Measurements from ENCODE around the gene KCNB1.

The KCNB1 gene

DNA sequence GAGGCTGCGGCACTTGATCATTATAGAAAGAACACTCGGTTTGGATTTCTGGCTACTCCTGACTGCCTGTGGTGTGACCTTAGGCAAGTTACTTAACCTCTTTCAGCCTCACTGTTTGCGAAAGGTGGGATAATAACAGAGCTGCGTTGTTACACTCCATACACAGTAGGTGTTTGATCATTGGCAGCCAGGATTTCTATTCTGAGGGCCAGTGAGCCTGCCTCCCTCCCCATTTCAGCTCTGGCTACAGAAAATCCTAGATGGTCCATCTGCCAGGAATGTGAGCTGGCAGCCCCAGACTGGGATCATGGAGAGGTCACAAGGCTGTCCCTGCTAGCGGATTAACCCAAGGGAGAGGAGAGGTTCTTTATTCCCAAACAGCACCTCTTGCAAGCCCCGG is 2.7 kb downstream of the KCNB1 start:
- no peak for TF ChIP-seq EZH2phosphoT487 (IDR thresholded peaks at IDR 0.05; ENCODE audit: borderline replicate concordance)
- TF ChIP-seq, protein P1, sequence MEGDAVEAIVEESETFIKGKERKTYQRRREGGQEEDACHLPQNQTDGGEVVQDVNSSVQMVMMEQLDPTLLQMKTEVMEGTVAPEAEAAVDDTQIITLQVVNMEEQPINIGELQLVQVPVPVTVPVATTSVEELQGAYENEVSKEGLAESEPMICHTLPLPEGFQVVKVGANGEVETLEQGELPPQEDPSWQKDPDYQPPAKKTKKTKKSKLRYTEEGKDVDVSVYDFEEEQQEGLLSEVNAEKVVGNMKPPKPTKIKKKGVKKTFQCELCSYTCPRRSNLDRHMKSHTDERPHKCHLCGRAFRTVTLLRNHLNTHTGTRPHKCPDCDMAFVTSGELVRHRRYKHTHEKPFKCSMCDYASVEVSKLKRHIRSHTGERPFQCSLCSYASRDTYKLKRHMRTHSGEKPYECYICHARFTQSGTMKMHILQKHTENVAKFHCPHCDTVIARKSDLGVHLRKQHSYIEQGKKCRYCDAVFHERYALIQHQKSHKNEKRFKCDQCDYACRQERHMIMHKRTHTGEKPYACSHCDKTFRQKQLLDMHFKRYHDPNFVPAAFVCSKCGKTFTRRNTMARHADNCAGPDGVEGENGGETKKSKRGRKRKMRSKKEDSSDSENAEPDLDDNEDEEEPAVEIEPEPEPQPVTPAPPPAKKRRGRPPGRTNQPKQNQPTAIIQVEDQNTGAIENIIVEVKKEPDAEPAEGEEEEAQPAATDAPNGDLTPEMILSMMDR (conservative IDR thresholded peaks at IDR 0.05; ENCODE audit: low read length), result no peak
- Histone ChIP-seq H3K4me3 (ENCODE audit: low read length, poor library complexity, severe bottlenecking) (no peak overlapping the region), H3K4me2 (ENCODE audit: low read depth, low read length, poor library complexity, severe bottlenecking) (no peak overlapping the region), H3F3A (ENCODE audit: low read depth) (no peaks in the 10 kb centered on the region), H4K20me1 (ENCODE audit: insufficient read depth, low read length, poor library complexity, severe bottlenecking) (no peaks in the 10 kb centered on the region), H3K79me2 (ENCODE audit: insufficient read depth, low read length) (no peaks in the 10 kb centered on the region), H2AFZ (ENCODE audit: low read length) (no peak overlapping the region), H3K36me3 (ENCODE audit: insufficient read depth, low read length) (no peaks in the 10 kb centered on the region), H3K9me2 (replicated peaks; ENCODE audit: low read depth, low read length) (no peaks in the 10 kb centered on the region), H3K9ac (ENCODE audit: low read depth, low read length, poor library complexity, severe bottlenecking) (no peak overlapping the region), H3K9me3 (ENCODE audit: insufficient read depth, low read depth, low read length) (no peaks in the 10 kb centered on the region), H3K27me3 (ENCODE audit: insufficient read depth, low read length, poor library complexity, severe bottlenecking) (no peaks in the 10 kb centered on the region), H3K4me1 (ENCODE audit: insufficient read depth, low read length, poor library complexity, severe bottlenecking) (no peaks in the 10 kb centered on the region)

DNA sequence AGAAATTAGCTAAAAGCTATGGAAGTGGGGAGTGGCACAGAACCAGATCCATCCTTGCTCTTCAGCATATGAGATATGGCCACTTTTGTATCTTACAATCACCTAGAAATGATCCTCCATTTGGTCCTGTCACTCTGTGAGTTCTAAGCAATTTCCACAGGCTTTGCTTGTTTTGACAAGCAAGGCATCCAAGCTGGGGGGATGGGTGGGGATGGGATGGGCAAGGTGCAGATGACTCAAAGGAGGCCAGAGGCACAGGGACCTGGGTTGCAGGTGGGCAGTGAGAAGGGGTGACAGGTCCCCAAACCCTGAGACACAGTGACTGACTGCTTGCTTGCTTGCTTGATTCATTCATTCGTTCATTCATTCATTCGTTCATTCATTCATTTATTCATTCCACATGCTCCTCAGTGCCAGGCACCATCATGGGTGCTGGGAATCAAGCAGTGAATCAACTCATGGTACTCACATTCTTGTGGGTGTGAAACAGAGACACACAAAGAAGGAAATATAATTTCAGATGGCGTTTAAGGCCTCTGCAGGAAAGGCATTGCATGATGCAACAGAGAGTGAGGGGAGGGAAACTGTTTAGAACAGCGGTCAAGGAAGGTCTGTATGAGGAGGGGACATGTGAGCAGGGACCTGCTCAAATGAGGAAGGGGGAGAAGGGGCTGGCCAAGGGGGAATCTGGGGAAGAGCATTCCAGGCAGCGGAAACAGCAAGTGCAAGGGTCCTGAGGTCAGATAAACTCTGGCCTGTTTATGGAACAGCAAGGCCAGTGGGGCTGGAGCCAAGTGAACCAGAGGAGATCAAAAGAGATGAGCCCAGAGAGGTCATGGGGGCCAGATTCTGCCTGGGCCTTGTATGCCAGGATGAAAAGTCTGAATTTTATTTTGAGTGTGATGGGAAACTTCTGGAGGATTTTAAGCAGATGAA is 3.4 kb downstream of the KCNB1 start:
- TF ChIP-seq, protein P1 (conservative IDR thresholded peaks at IDR 0.05; ENCODE audit: low read length), result no peak
- TF ChIP-seq EZH2phosphoT487 (IDR thresholded peaks at IDR 0.05; ENCODE audit: borderline replicate concordance), result no peak
- H3K9ac ChIP-seq (ENCODE audit: low read depth, low read length, poor library complexity, severe bottlenecking), result no peak overlapping the region

DNA sequence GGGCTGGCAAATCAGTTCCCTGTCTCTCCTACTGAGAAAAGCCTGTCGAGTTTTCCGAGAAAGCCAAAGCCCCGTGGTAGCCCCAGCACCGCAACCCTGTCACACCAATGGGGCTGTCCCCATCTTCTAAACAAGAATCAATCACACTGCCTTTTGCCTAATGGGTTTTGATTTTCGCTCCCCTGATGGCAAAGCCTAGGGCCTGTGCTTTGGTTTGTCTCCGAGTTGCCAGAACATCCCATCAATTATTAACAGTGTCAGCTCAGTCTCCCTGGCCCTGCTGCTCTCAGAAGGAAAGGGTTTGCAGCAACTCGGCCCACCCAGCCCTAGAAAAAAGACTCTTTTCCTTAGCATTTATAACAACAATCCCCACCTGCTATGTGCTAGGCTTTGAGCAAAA is 4.2 kb downstream of the KCNB1 start:
- Histone ChIP-seq H3F3A (ENCODE audit: low read depth) (no peaks in the 10 kb centered on the region), H3K9ac (ENCODE audit: low read depth, low read length, poor library complexity, severe bottlenecking) (no peak overlapping the region), H3K36me3 (ENCODE audit: insufficient read depth, low read length) (no peaks in the 10 kb centered on the region), H3K4me2 (ENCODE audit: low read depth, low read length, poor library complexity, severe bottlenecking) (no peak overlapping the region), H3K79me2 (ENCODE audit: insufficient read depth, low read length) (no peaks in the 10 kb centered on the region), H3K9me2 (replicated peaks; ENCODE audit: low read depth, low read length) (no peaks in the 10 kb centered on the region), H3K4me1 (ENCODE audit: insufficient read depth, low read length, poor library complexity, severe bottlenecking) (no peaks in the 10 kb centered on the region), H2AFZ (ENCODE audit: low read length) (no peak overlapping the region), H4K20me1 (ENCODE audit: insufficient read depth, low read length, poor library complexity, severe bottlenecking) (no peaks in the 10 kb centered on the region), H3K27me3 (ENCODE audit: insufficient read depth, low read length, poor library complexity, severe bottlenecking) (no peaks in the 10 kb centered on the region), H3K9me3 (ENCODE audit: insufficient read depth, low read depth, low read length) (no peaks in the 10 kb centered on the region), H3K4me3 (ENCODE audit: low read length, poor library complexity, severe bottlenecking) (no peak overlapping the region)
- no peak for TF ChIP-seq EZH2phosphoT487 (IDR thresholded peaks at IDR 0.05; ENCODE audit: borderline replicate concordance)
- TF ChIP-seq, protein P1 (conservative IDR thresholded peaks at IDR 0.05; ENCODE audit: low read length), result no peak

More for the DNA sequence above, 3.4 kb downstream of the KCNB1 start:
- Histone ChIP-seq H3K9me2 (replicated peaks; ENCODE audit: low read depth, low read length) (no peaks in the 10 kb centered on the region), H3K4me1 (ENCODE audit: insufficient read depth, low read length, poor library complexity, severe bottlenecking) (no peaks in the 10 kb centered on the region), H3K4me2 (ENCODE audit: low read depth, low read length, poor library complexity, severe bottlenecking) (no peak overlapping the region), H3K36me3 (ENCODE audit: insufficient read depth, low read length) (no peaks in the 10 kb centered on the region), H3K4me3 (ENCODE audit: low read length, poor library complexity, severe bottlenecking) (no peak overlapping the region), H3K79me2 (ENCODE audit: insufficient read depth, low read length) (no peaks in the 10 kb centered on the region), H3K27me3 (ENCODE audit: insufficient read depth, low read length, poor library complexity, severe bottlenecking) (no peaks in the 10 kb centered on the region), H3K9me3 (ENCODE audit: insufficient read depth, low read depth, low read length) (no peaks in the 10 kb centered on the region), H4K20me1 (ENCODE audit: insufficient read depth, low read length, poor library complexity, severe bottlenecking) (no peaks in the 10 kb centered on the region), H2AFZ (ENCODE audit: low read length) (no peak overlapping the region), H3F3A (ENCODE audit: low read depth) (no peaks in the 10 kb centered on the region)

Data from Loucy (cell line).